NCI-H2196 (cell line): ENCODE results near the gene SCAF11.
"Not testable (repeated sequence)": the region's sequence is repeated elsewhere in the genome, so short reads cannot be mapped to it uniquely, and the experiment has no call there.

Experiments
- DNase-seq: peaks from one replicate; lab custom pipeline; 2025; ENCODE audit not compliant: unreplicated experiment; lab: John Stamatoyannopoulos, UW

Gene SCAF11

GRCh38 chr12:45990468-45991283 lies at the start of gene SCAF11:
Gene SCAF11, minus strand, starts transcription at chr12:45990574. Its CDS starts 26,407 bp downstream, at chr12:45964167.
- DNase-seq = peak; percentile 99

GRCh38 chr12:46037066-46037465 lies 46.7 kb upstream of the SCAF11 start:
- DNase-seq = not testable (repeated sequence)

- DNase-seq = no peak
These were observed 36.8 kb upstream of the SCAF11 start for GRCh38 chr12:46027172-46027571.

DNA sequence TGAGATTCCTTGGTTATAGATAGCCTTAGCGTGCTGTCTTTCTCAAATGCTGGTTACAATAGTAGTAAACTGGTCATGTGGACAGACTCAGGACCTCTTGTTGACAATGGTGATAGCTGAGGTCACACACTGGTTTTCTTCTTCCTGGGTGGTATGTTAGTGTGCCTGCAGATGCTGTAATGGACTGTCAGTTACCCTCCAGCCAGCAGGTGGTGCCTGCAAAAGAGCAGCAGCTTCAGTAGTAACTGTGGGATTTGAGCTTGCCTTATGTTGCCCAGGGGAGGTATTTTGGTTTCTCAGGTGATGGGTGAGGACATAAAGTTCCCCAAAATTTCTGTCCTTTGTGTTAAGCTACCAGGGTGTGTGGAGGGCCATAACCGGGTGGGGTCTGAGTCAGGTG lies 33.7 kb upstream of the SCAF11 start:
- no peak for DNase-seq

DNA sequence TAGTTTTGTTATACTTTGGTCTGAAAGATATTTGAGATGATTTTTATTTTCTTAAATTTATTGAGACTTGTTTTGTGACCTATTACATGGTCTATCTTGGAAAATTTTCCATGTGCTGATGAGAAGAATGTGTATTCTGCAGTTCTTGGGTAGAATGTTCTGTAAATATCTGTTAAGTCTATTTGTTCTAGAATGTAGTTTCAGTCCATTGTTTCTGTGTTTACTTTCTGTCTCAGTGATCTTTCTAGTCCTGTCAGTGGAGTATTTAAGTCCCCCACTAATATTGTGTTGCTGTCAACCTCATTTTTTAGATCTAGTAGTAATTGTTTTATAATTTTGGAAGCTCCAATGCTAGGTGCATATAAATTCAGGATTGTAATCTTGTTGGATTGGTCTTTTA lies 30.4 kb upstream of the SCAF11 start:
- no peak for DNase-seq

DNA sequence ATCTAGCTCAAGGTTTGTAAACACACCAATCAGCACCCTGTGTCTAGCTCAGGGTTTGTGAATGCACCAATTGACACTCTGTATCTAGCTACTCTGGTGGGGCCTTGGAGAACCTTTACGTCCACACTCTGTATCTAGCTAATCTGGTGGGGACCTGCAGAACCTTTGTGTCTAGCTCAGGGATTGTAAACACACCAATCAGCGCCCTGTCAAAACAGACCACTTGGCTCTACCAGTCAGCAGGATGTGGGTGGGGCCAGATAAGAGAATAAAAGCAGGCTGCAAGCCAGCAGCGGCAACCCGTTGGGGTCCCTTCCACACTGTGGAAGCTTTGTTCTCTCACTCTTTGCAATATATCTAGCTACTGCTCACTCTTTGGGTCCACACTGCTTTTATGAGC lies 28.3 kb upstream of the SCAF11 start:
- not testable (repeated sequence) for DNase-seq

DNA sequence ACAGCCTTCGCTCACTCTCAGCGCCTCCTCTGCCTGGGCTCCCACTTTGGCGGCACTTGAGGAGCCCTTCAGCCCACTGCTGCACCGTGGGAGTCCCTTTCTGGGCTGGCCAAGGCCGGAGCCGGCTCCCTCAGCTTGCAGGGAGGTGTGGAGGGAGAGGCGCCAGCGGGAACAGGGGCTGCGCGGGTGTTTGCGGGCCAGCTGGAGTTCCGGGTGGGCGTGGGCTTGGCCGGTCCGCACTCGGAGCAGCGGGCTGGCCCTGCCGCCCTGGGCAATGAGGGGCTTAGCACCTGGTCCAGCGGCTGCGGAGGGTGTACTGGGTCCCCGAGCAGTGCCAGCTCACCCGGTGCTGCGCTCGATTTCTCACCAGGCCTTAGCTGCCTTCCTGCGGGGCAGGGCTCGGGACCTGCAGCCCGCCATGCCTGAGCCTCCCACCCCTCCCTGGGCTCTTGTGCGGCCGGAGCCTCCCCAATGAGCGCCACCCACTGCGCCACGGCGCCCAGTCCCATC lies 27.5 kb upstream of the SCAF11 start:
- DNase-seq = not testable (repeated sequence)

DNA sequence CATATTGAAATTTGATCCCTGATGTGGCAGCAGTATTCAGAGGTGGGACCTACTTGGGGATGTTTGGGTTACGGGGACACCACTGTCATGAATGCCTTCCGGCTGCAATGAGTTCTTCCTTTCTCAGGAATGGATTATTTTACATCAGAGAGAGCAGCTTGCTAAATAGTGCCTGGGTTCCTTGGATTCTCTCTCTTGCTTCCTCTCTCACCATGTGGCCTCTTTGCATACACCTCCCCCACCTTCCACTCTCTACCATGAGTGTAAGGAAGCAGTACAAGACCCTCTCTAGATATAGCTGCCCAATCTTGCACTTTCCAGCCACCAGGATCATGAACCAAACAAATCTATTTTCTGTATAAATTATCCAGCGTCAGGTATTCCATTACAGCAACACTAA lies 15.4 kb upstream of the SCAF11 start:
- DNase-seq = no peak

- no peak for DNase-seq
These were observed 14.9 kb upstream of the SCAF11 start for GRCh38 chr12:46005151-46005797.

GRCh38 chr12:46004715-46005114 lies 14.3 kb upstream of the SCAF11 start:
- no peak for DNase-seq

- DNase-seq = not testable (repeated sequence)
These were observed 9.7 kb upstream of the SCAF11 start for GRCh38 chr12:46000076-46000475.

DNA sequence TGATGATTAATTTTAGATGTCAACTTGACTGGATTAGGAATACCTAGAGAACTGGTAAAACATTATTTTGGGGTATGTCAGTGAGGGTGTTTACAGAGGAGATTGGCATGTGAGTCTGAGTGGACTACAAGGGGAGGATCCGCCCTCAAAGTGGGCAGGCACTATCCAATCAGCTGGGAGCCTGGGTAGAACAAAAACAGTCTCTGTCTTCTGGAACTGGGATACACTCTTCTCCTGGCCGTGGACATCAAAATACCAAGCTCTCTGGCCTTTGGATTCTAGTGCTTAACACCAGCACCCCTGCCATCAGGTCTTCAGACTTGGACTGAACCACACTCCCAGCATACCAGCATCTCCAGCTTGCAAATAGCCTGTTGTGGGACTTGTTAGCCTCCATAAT lies 4.4 kb upstream of the SCAF11 start:
- no peak for DNase-seq

- DNase-seq = peak; percentile 72
These were observed 1.2 kb upstream of the SCAF11 start for GRCh38 chr12:45991284-45992249.

- peak; percentile 34 for DNase-seq
These were observed 480 bp downstream of the SCAF11 start for GRCh38 chr12:45989721-45990467.

GRCh38 chr12:45989287-45989686 lies 1.1 kb downstream of the SCAF11 start:
- no peak for DNase-seq

DNA sequence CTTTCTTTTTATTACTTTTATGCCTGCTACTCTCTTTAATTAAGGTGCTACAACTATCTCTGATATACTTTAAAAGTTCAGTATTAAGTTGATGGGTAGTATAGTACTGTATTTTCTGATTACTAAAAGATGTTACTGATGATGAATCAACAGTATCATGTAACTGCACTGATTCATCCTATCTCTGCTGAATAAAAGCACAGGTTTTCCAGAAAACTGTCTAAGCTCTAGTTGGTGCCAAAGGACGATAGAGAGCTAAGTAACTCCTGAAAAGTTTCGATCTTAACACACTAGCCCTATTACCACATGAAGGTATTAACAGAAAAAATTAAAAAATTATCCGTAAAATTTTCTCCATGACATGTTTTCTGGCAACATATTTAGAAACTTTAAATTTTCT lies 2.1 kb downstream of the SCAF11 start:
- no peak for DNase-seq

DNA sequence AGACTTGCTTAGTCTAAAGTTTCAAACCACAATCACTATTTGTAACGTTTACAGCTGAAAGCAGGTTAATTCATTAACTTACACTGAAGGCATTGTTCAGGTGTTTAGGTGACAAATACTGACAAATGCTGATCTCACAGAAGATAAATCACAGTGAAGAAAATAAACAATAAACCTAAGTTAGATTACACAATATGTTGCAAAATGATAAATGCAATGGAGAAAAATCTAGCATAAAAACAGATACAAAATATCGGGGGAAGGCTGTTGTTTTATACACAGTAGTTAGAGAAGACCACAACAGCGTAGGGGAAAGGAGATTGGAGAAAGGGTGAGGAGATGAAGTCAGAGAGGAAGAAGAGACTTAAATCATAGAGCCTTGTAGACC lies 3.0 kb downstream of the SCAF11 start:
- no peak for DNase-seq

DNA sequence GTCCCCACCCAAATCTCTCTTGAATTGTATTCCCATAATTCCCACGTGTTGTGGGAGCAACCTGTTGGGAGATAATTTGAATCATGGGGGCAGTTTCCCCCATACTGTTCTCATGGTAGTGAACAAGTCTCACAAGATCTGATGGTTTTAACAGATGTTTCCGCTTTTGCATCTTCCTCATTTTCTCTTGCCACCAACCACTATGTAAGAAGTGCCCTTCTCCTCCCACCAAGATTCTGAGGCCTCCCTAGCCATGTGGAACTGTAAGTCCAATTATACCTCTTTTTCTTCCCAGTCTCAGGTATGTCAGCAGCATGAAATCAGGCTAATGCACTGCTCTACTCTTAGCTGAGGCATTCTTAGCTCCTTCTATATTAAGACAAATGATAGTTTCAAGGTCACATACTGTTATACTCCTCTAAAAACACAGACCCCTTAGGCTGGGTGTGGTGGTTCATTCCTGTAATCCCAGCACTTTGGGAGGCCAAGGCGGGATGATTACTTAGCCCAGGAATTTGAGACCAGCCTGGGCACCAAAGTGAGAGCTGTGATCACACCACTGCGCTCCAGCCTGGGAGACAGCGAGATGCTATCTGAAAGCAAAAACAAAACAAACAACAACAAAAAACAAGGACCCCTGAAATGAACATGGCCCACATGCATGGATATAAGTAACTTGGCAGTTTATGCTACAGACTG lies 3.6 kb downstream of the SCAF11 start:
- DNase-seq = no peak

DNA sequence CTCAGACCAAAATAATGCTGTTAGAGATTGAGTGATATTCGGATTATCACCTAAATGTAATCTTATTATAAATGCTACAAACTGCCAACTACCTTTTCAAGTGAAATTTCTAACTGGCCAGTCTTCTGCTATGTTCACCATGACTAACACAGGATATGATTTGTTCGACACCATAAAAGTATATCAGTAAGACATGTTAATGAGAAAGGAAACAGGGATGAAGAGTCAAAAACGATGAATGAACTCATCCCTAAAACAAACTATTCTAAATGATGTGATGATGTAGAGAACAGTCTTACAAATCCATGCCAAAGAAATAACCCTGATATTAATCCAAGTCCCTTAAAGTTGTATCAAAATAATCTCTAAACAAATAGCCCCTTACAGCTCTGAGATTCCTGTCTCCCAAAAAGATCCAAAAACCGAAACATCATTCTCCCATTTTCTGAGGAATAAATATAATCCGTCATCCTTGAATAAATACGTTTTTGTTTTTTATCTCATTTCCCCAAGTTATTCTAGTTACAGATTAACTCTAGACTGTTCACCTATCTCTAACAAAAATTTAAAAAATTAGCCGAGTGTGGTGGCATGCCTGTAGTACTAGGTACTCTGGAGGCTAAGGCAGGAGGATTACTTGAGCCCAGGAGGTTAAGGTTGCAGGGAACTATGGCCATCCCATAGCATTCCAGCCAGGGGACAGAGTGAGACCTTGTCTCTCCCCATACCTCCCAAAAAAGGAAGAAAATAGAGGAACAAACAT lies 9.1 kb downstream of the SCAF11 start:
- no peak for DNase-seq
